Measurements from ENCODE around the gene OR4Q3.
"Not testable (repeated sequence)": the region's sequence is repeated elsewhere in the genome, so short reads cannot be mapped to it uniquely, and the experiment has no call there.

Gene OR4Q3

DNA sequence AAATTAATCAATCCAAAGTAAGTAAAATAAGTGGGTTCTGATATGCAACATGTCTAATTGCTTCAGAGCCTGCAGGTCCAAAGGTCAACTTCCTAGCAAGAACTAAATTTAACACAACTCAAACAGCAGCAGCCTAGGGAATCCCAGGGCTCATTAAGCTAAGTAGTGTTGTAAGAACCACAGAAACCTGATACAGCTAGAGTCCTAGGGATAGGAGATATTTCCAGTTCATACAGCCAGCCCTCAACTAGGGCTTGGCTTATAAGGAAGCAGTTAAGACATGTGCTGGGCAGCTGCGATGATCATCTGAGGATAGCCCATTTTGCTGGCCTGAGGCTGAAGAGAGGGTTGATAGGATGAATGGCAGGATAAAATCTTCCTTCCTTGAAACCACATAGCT is at the start of gene OR4Q3:
OR4Q3 (plus strand) TSS at position 316 of the 400 bp plus-strand sequence.
- H3K4me3 ChIP-seq (replicated peaks in 1 of 2; ENCODE audit: low read depth in 2 of 2, low read length in 2 of 2), result no peak within 1 kb of the TSS
- DNase-seq (ENCODE audit: low read depth in 2 of 2), result no peak
- TF ChIP-seq CTCF (IDR thresholded peaks at IDR 0.05; ENCODE audit: low read depth, low read length), result no peak

DNA sequence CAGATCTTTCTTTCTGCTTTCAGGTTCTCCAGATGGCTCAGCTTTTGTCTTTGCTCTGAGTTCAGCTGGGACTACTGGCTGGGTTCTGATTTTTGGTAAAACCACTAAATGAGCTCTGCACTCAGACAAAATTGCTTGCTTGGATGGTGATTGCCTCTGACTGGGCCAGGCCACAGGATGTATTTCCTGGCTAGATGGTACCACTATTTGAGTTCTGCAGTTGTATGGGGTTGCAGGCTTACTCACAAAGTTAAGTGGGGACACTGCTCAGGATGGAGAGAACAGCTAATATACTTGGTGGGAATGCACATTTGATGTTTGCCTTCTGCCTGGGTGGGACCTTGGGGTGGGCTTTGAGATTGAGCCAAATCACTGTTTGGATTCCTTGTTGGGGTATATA is 14.0 kb upstream of the OR4Q3 start:
- no peak for DNase-seq (ENCODE audit: low read depth in 2 of 2)
- no peak for TF ChIP-seq CTCF (IDR thresholded peaks at IDR 0.05; ENCODE audit: low read depth, low read length)
- H3K4me3 ChIP-seq (replicated peaks in 1 of 2; ENCODE audit: low read depth in 2 of 2, low read length in 2 of 2), result no peak overlapping the region

DNA sequence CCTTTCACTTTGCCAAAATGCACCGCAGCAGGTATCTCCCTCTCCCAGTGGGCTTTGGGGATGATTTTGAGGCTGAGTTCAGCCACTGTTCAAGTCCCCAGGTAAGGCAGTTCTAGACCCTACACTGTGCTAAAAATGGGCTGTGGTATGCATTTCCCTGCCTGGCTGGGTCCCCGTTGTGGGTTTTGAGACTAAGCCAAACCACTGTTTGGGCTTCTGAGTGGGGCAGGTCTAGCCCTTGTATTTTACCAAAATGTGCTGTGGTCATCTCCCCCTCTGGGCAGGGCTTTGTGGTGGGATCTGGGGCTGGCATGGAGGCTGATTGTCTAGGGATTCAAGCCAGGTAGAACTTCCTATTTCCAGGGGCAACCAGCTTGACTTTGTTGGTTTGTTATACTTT is 13.6 kb upstream of the OR4Q3 start:
- H3K4me3 ChIP-seq (replicated peaks in 1 of 2; ENCODE audit: low read depth in 2 of 2, low read length in 2 of 2), result no peak overlapping the region
- DNase-seq (ENCODE audit: low read depth in 2 of 2), result no peak
- TF ChIP-seq CTCF (IDR thresholded peaks at IDR 0.05; ENCODE audit: low read depth, low read length), result no peak

- DNase-seq (ENCODE audit: low read depth in 2 of 2), result not testable (repeated sequence)
Observed at GRCh38 chr14:19733893-19734292, 9.5 kb upstream of the OR4Q3 start.

DNA sequence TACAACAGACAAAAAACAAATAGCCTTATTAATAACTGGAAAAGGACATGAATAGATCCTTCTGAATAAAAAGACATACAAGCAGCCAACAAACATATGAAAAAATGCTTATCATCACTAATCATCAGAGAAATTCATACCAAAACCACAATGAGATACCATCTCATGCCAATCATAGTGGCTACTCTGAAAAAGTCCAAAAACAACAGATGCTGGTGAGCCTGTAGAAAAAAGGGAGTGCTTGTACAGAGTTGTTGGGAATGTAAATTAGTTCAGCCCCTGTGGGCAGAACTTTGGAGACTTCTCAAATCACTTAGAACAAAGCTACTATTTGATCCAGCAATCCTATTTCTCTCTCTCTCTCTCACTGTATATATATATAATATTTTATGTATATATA is 8.9 kb downstream of the OR4Q3 start:
- not testable (repeated sequence) for DNase-seq (ENCODE audit: low read depth in 2 of 2); H3K4me3 ChIP-seq (replicated peaks in 1 of 2; ENCODE audit: low read depth in 2 of 2, low read length in 2 of 2)

More at GRCh38 chr14:19733893-19734292, 9.5 kb upstream of the OR4Q3 start:
- not testable (repeated sequence) for H3K4me3 ChIP-seq (replicated peaks in 1 of 2; ENCODE audit: low read depth in 2 of 2, low read length in 2 of 2)

DNA sequence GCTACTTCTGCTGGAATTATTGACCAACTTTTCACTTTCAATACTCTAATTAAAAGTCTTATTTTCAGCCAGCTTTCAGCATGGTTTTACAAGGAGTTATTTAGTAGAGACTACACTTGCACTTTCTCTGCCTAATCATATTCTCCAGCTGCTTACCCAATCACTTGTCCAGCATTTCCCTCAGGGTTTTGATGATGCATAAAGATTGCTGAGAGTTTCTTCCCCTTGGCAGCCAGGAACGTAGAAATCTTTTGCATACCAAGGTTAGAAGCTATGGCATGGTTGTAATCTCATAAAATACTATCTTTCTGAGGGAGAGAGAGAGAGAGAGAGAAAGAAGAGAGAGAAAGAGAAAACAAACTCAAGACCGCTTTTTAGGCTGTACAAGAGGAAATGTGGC is 10.8 kb downstream of the OR4Q3 start:
- no peak for TF ChIP-seq CTCF (IDR thresholded peaks at IDR 0.05; ENCODE audit: low read depth, low read length)
- H3K4me3 ChIP-seq (replicated peaks in 1 of 2; ENCODE audit: low read depth in 2 of 2, low read length in 2 of 2), result no peak overlapping the region
- no peak for DNase-seq (ENCODE audit: low read depth in 2 of 2)

GRCh38 chr14:19771491-19771890 is 28.1 kb downstream of the OR4Q3 start:
- not testable (repeated sequence) for H3K4me3 ChIP-seq (replicated peaks in 1 of 2; ENCODE audit: low read depth in 2 of 2, low read length in 2 of 2)

GRCh38 chr14:19771895-19772430 is 28.6 kb downstream of the OR4Q3 start:
- no peak overlapping the region for H3K4me3 ChIP-seq (replicated peaks in 1 of 2; ENCODE audit: low read depth in 2 of 2, low read length in 2 of 2)
- no peak for TF ChIP-seq CTCF (IDR thresholded peaks at IDR 0.05; ENCODE audit: low read depth, low read length)
- no peak for DNase-seq (ENCODE audit: low read depth in 2 of 2)

More at GRCh38 chr14:19771491-19771890, 28.1 kb downstream of the OR4Q3 start:
- DNase-seq (ENCODE audit: low read depth in 2 of 2), result not testable (repeated sequence)

DNA sequence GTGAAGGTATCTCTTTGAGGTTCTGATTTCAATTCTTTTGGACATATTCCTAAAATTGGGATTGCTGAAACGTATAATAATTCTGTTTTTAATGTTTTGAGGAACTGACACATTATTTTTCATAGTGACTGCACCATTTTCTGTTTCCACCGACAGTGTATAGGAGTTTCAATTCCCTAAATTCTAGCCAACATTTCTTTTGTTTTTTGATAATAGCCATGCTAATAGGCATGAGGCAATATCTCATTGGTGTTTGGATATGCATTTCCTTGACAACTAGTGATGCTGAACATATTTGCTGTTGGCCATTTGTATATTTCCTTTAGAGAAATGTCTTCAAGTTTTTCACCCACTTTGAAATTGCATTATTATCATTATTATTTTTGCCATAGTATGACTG is 29.1 kb downstream of the OR4Q3 start:
- not testable (repeated sequence) for DNase-seq (ENCODE audit: low read depth in 2 of 2); H3K4me3 ChIP-seq (replicated peaks in 1 of 2; ENCODE audit: low read depth in 2 of 2, low read length in 2 of 2)

DNA sequence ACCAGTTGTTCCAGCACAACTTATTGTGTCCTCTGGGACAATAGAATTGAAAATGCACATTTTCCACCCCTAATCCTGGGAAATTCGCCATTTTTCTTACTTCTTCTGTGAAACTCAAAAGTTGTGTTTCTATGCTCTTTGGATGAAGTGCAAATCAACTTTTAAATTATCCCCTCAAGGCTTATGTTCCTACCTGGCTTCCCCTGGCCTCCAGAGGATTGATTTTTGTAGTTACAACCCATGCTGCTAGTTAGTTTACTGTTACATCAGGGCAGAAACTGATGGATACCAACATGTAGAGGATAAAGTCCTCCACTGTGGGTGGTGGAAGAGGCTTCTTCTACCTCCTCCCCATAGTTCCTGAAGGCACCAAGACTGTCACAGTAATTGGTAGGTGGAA is 29.8 kb downstream of the OR4Q3 start, which contains the start of gene OR4M1:
OR4M1 (plus strand) TSS at position 301 of the 400 bp plus-strand sequence. CDS start 6,819 bp downstream, outside the sequence.
- not testable (repeated sequence) for DNase-seq (ENCODE audit: low read depth in 2 of 2); H3K4me3 ChIP-seq (replicated peaks in 1 of 2; ENCODE audit: low read depth in 2 of 2, low read length in 2 of 2)

Data from cardiac fibroblast (primary cell).